DOHH2 (cell line): Measurements from ENCODE around the gene FRMPD4.

Experiments
- H3F3A ChIP-seq: fragments of 200-600 bp; sonication (generic), shearing (Covaris generic); 2 replicates; pipeline ENCODE4 v1.6.0; 2016; ENCODE audit warnings: antibody characterized with exemption, mild to moderate bottlenecking; ENCODE audit not compliant: control insufficient read depth, insufficient read depth
- H3K27ac ChIP-seq: fragments of 200-600 bp; sonication (generic); 2 replicates; pipeline ENCODE4 v1.5.1; 2014; ENCODE audit warnings: low read depth, mild to moderate bottlenecking, low read length, moderate library complexity
- H3K27me3 ChIP-seq: fragments of 200-600 bp; sonication (generic); 2 replicates; pipeline ENCODE4 v1.6.1; 2014; ENCODE audit warnings: mild to moderate bottlenecking, low read length, mixed read lengths; ENCODE audit not compliant: control insufficient read depth
- H3K36me3 ChIP-seq: fragments of 200-600 bp; sonication (generic); 2 replicates; pipeline ENCODE4 v1.6.1; 2014; ENCODE audit warnings: mild to moderate bottlenecking, low read length, moderate library complexity, mixed read lengths; ENCODE audit not compliant: control insufficient read depth
- H3K4me1 ChIP-seq: fragments of 200-600 bp; sonication (generic); 2 replicates; pipeline ENCODE4 v1.6.1; 2014; ENCODE audit warnings: mild to moderate bottlenecking, low read length, mixed read lengths; ENCODE audit not compliant: control insufficient read depth
- H3K4me2 ChIP-seq: fragments of 200-600 bp; sonication (generic); 2 replicates; pipeline ENCODE4 v1.6.0; 2014; ENCODE audit warnings: mild to moderate bottlenecking, low read length, moderate library complexity
- H3K4me3 ChIP-seq: fragments of 200-600 bp; sonication (generic); 2 replicates; pipeline ENCODE4 v1.5.1; 2014; ENCODE audit warnings: mild to moderate bottlenecking, low read length, mixed read lengths
- H3K79me2 ChIP-seq: fragments of 200-600 bp; sonication (generic); 2 replicates; pipeline ENCODE4 v1.6.1; 2014; ENCODE audit warnings: mild to moderate bottlenecking, low read length, mixed read lengths; ENCODE audit not compliant: control insufficient read depth
- H3K9me2 ChIP-seq: fragments of 200-600 bp; sonication (generic); replicated peaks from 2 replicates; pipeline ENCODE4 v1.6.1; 2014; ENCODE audit warnings: mild to moderate bottlenecking, low read length, mixed read lengths; ENCODE audit not compliant: control insufficient read depth
- H3K9me3 ChIP-seq: fragments of 200-600 bp; sonication (generic); 2 replicates; pipeline ENCODE4 v1.6.1; 2014; ENCODE audit warnings: antibody characterized with exemption, low read length, mixed read lengths; ENCODE audit not compliant: control insufficient read depth, insufficient read depth
- H4K20me1 ChIP-seq: fragments of 200-600 bp; sonication (generic); 2 replicates; pipeline ENCODE4 v1.6.0; 2014; ENCODE audit warnings: low read depth, mild to moderate bottlenecking, antibody characterized with exemption, low read length, moderate library complexity; ENCODE audit not compliant: control insufficient read depth, insufficient read depth
- EZH2phosphoT487 ChIP-seq: fragments of 200-600 bp; sonication (generic); IDR thresholded peaks from 2 replicates; pipeline ENCODE4 v1.6.1; 2017; ENCODE audit warnings: borderline replicate concordance, mild to moderate bottlenecking, antibody characterized with exemption, low read length, moderate library complexity, mixed read lengths
- TF ChIP-seq, protein P1 (sequence below): fragments of 200-600 bp; sonication (generic); IDR thresholded peaks from one replicate; pipeline ENCODE4 v1.5.1; 2014; ENCODE audit warnings: antibody characterized with exemption, mild to moderate bottlenecking, low read depth, low read length; ENCODE audit not compliant: poor library complexity, severe bottlenecking

The FRMPD4 gene

DNA sequence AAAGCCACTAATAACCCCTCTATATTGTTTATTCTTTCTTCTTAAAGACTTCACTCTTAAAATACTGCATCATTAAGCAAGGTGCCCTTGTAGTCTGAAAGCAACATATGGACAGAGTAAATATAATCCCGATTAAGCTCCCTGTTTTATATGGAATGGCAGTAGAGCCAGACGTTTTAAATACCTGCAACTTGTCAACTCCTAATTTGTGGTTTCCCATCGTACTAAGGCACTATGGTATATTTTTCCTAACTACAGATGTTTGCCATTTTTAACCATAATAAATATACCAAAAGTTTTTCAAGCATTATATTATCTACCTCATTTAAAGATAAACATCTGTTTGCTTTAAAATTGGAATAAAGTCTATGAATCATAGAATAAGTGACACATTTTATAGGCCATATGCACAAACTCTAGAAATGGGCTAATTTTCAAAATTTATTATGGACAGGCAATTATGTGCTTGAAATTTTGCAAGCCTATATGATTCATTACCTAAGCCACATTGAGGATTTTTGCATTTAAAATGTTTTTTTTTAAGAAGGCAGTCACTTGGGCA, 194.6 kb downstream of the FRMPD4 start:
- H3K4me2 ChIP-seq: no peak overlapping the region
- H3F3A ChIP-seq: no peaks in the 10 kb centered on the region
- TF ChIP-seq, protein P1, sequence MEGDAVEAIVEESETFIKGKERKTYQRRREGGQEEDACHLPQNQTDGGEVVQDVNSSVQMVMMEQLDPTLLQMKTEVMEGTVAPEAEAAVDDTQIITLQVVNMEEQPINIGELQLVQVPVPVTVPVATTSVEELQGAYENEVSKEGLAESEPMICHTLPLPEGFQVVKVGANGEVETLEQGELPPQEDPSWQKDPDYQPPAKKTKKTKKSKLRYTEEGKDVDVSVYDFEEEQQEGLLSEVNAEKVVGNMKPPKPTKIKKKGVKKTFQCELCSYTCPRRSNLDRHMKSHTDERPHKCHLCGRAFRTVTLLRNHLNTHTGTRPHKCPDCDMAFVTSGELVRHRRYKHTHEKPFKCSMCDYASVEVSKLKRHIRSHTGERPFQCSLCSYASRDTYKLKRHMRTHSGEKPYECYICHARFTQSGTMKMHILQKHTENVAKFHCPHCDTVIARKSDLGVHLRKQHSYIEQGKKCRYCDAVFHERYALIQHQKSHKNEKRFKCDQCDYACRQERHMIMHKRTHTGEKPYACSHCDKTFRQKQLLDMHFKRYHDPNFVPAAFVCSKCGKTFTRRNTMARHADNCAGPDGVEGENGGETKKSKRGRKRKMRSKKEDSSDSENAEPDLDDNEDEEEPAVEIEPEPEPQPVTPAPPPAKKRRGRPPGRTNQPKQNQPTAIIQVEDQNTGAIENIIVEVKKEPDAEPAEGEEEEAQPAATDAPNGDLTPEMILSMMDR: no peak
- no peak for TF ChIP-seq EZH2phosphoT487
- no peaks in the 10 kb centered on the region for H3K79me2 ChIP-seq
- no peaks in the 10 kb centered on the region for H3K9me2 ChIP-seq
- H4K20me1 ChIP-seq: no peaks in the 10 kb centered on the region
- no peaks in the 10 kb centered on the region for H3K27me3 ChIP-seq
- H3K4me3 ChIP-seq: no peak overlapping the region
- no peaks in the 10 kb centered on the region for H3K4me1 ChIP-seq
- no peaks in the 10 kb centered on the region for H3K36me3 ChIP-seq
- H3K27ac ChIP-seq: no peak overlapping the region
- no peaks in the 10 kb centered on the region for H3K9me3 ChIP-seq

DNA sequence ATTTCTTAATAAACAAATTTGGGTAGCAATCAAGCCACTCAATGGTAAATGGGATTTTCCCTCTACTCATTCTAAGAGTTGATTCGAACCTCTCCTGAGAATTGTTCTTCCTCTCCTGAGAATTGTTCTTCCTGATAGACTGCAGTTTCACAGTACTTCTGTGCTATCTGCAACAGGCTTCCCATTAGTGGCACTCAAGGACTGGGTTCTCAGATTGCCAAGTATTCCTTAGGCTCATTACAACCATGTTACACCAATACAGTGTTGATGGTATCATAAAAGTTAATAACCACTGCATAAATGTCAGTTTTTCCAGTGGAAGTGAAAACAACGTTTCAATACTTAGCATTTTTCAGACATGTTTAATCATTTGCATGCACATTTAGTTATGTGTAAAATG, 201.6 kb downstream of the FRMPD4 start:
- Histone ChIP-seq H3K4me2 (no peak overlapping the region), H3K27ac (no peak overlapping the region), H3F3A (no peaks in the 10 kb centered on the region), H3K4me1 (no peaks in the 10 kb centered on the region), H3K27me3 (no peaks in the 10 kb centered on the region), H3K9me2 (no peaks in the 10 kb centered on the region), H3K36me3 (no peaks in the 10 kb centered on the region), H3K9me3 (no peaks in the 10 kb centered on the region), H4K20me1 (no peaks in the 10 kb centered on the region), H3K4me3 (no peak overlapping the region), H3K79me2 (no peaks in the 10 kb centered on the region)
- no peak for TF ChIP-seq EZH2phosphoT487
- TF ChIP-seq, protein P1: no peak

DNA sequence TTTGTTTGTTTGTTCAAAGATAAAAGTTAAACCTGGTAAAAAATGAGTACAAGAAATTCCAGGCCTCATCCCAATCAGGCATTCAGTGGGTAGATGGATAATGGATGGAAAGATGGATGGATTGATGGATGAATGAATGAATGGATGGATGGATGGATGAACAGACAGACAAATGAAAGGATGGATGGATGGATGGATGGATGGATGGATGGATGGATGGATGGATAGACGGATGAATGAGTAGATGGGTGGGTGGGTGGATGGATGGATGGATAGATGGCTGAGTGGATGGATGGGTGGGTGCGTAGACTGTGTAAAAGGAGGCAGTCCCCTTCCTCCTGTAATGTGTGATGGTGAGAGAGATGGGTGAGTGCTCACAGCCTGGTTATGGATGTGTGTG, 206.7 kb downstream of the FRMPD4 start:
- Histone ChIP-seq H3K27me3 (no peaks in the 10 kb centered on the region), H3K79me2 (no peaks in the 10 kb centered on the region), H3K27ac (no peak overlapping the region), H3K36me3 (no peaks in the 10 kb centered on the region), H4K20me1 (no peaks in the 10 kb centered on the region), H3F3A (no peaks in the 10 kb centered on the region), H3K4me1 (no peaks in the 10 kb centered on the region), H3K4me3 (no peak overlapping the region), H3K4me2 (no peak overlapping the region), H3K9me2 (no peaks in the 10 kb centered on the region), H3K9me3 (no peaks in the 10 kb centered on the region)
- TF ChIP-seq EZH2phosphoT487: no peak
- TF ChIP-seq, protein P1: no peak
